K562 (cell line): ENCODE results near the gene ITGA7. TPM values are rescaled to one million over a fixed set of nuclear protein-coding genes. Genes with fewer than 3 reads are reported as not detected.

ENCODE experiments used
- CSDE1 ChIP-seq, 2 experiments: fragments of 450-650 bp; IDR thresholded peaks; 2 replicates each; pipeline ENCODE4 v1.6.1; 2016; ENCODE audit warnings: mild to moderate bottlenecking in 1 of 2
- ZKSCAN1 ChIP-seq: fragments of 150-350 bp; IDR thresholded peaks from 2 replicates; pipeline ENCODE4 v1.6.1; 2016; ENCODE audit warnings: low read depth, low read length
- ZNF263 ChIP-seq: sonication (generic); formaldehyde crosslinking; IDR thresholded peaks from 2 replicates; pipeline ENCODE4 v1.8.0; 2022; ENCODE audit warnings: mild to moderate bottlenecking, missing genetic modification reagents, borderline replicate concordance
- polyA plus RNA-seq, 8 experiments: library from polyadenylated mRNA; depleted of rRNA in 4 of 8; stranded (reverse) in 5 of 8; unstranded in 3 of 8; fragments of >200 nt; fragmentation: Nextera tagmentation in 2 of 8; fragmentation: Illumina TruSeq in 1 of 8; extraction: Ambion mirVana in 2 of 8; extraction: Trizol in 1 of 8; gene quantifications; 2 replicates each; pipeline versions ENCODE4 v1.2.1 to v1.2.3, GENCODE V29; 2011 to 2014; ENCODE audit warnings: inconsistent platforms in 1 of 8, missing spikeins in 1 of 8
- total RNA-seq, 7 experiments: library from RNA; depleted of rRNA in 6 of 7; stranded (reverse); fragments of >200 nt in 6 of 7; fragmentation: Illumina TruSeq in 2 of 7; extraction: Trizol in 2 of 7; gene quantifications; 2 replicates each; pipeline versions ENCODE4 v1.2.1 to v1.2.3, GENCODE V29; 2011 to 2021; ENCODE audit warnings: low replicate concordance in 1 of 7
- TF ChIP-seq, protein P1 (sequence below): fragments of 250-450 bp; sonication (Bioruptor Pico); IDR thresholded peaks from 2 replicates; pipeline ENCODE4 v1.5.0; 2021; ENCODE audit warnings: mild to moderate bottlenecking, moderate library complexity
- TF ChIP-seq, protein P2 (sequence below): fragments of 250-450 bp; sonication (Bioruptor Pico); IDR thresholded peaks from 2 replicates; pipeline ENCODE4 v1.4.0; 2020
- TF ChIP-seq, protein P3 (sequence below), 2 experiments: fragments of 450-650 bp; formaldehyde crosslinking in 1 of 2; IDR thresholded peaks; 2 replicates each; pipeline versions ENCODE4 v1.4.0 to v1.6.1; 2014 to 2020; ENCODE audit warnings: mild to moderate bottlenecking in 2 of 2, borderline replicate concordance in 1 of 2, low read depth in 1 of 2

The ITGA7 gene
- total and polyA plus RNA-seq, 9 of the 15 experiments (the other 6 are each of a cell fraction or from before 2014, with no cell fraction given) = 0.11 to 2.3 (median 0.56) TPM; not detected in 1

DNA sequence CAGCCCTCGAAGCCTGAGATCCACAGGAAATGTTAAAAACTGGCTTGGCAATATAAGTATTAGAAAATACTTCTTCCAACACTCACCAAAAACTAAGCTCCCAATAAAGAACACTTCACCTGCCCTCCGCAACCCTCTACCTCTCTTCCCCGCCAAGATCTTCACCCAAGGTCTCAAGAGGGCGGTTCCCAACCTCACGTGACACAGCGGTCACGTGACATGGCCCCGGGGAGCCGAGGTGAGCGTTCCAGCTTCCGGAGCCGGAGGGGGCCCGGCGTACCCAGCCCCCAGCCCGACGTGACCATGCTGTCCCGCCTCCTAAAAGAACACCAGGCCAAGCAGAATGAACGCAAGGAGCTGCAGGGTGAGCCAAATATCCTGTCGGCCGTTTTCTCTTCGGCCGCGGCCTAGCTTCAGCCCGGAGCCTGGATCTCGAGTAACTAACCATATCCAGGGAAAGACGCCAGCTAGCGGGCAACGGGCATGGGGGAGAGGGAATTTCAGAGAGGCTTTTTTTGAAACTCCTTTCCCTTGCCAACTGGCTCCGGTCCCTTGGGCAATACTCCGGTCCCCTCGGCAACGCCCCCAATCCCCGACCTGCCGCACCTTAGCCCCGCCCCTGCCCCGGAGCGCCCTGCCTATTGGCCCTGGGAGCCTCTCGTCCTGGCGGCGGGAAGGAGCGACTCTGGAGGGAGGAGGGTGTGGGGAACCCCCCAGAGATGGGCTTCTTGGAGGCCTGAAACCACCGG is 8.3 kb upstream of the ITGA7 start, which contains the start of gene BLOC1S1 (continued):
- TF ChIP-seq, protein P1, sequence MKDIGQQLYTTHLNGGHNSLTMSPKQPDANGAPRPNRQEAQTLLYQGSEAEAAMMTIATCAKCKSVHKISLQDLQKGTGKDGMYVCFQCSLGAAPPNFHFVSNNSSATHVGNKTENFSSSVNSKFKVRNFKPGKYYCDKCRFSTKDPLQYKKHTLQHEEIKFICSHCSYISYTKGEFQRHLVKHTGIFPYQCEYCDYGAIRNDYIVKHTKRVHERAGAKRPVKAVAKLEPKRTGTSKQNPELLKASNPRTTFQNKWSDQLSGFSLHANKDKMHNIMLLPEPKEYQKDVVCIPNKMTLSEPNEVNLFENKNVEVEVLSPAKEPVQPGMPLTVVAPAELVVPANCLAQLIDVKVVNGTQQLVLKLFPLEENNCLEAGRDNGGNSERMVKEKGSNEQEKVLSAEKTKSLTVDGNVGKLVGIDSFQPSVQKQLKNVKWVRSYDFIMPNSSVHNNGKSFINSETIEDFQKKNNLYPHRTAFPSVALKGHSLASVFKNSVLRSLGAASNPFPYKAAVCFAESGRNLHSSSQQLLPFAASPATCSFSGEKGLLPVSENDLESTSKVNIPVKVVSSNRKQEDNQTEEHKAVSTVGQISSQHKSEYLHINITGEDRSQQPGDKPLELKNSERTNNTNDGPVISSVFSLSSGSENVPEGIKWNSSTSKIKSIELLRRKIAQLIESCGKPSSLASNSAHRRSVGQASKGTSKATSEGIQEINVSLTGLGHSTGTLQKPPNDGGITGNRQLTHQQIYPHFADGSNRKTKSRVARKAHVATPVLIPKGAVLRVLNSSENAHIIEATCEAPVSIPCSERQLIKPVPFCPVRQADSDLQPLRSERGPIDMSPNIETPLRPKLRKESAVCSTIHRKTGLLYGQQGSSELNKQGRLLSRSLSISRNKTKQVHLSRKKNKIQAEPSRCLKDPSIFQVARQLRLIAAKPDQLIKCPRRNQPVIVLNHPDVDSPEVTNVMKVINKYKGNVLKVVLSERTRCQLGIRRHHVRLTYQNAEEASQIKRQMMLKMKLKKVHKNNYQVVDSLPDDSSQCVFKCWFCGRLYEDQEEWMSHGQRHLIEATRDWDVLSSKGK (CRISPR knock-in tag) = no peak
- TF ChIP-seq, protein P2, sequence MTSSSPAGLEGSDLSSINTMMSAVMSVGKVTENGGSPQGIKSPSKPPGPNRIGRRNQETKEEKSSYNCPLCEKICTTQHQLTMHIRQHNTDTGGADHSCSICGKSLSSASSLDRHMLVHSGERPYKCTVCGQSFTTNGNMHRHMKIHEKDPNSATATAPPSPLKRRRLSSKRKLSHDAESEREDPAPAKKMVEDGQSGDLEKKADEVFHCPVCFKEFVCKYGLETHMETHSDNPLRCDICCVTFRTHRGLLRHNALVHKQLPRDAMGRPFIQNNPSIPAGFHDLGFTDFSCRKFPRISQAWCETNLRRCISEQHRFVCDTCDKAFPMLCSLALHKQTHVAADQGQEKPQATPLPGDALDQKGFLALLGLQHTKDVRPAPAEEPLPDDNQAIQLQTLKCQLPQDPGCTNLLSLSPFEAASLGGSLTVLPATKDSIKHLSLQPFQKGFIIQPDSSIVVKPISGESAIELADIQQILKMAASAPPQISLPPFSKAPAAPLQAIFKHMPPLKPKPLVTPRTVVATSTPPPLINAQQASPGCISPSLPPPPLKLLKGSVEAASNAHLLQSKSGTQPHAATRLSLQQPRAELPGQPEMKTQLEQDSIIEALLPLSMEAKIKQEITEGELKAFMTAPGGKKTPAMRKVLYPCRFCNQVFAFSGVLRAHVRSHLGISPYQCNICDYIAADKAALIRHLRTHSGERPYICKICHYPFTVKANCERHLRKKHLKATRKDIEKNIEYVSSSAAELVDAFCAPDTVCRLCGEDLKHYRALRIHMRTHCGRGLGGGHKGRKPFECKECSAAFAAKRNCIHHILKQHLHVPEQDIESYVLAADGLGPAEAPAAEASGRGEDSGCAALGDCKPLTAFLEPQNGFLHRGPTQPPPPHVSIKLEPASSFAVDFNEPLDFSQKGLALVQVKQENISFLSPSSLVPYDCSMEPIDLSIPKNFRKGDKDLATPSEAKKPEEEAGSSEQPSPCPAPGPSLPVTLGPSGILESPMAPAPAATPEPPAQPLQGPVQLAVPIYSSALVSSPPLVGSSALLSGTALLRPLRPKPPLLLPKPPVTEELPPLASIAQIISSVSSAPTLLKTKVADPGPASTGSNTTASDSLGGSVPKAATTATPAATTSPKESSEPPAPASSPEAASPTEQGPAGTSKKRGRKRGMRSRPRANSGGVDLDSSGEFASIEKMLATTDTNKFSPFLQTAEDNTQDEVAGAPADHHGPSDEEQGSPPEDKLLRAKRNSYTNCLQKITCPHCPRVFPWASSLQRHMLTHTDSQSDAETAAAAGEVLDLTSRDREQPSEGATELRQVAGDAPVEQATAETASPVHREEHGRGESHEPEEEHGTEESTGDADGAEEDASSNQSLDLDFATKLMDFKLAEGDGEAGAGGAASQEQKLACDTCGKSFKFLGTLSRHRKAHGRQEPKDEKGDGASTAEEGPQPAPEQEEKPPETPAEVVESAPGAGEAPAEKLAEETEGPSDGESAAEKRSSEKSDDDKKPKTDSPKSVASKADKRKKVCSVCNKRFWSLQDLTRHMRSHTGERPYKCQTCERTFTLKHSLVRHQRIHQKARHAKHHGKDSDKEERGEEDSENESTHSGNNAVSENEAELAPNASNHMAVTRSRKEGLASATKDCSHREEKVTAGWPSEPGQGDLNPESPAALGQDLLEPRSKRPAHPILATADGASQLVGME (CRISPR knock-in tag) = no peak
- TF ChIP-seq, protein P3, sequence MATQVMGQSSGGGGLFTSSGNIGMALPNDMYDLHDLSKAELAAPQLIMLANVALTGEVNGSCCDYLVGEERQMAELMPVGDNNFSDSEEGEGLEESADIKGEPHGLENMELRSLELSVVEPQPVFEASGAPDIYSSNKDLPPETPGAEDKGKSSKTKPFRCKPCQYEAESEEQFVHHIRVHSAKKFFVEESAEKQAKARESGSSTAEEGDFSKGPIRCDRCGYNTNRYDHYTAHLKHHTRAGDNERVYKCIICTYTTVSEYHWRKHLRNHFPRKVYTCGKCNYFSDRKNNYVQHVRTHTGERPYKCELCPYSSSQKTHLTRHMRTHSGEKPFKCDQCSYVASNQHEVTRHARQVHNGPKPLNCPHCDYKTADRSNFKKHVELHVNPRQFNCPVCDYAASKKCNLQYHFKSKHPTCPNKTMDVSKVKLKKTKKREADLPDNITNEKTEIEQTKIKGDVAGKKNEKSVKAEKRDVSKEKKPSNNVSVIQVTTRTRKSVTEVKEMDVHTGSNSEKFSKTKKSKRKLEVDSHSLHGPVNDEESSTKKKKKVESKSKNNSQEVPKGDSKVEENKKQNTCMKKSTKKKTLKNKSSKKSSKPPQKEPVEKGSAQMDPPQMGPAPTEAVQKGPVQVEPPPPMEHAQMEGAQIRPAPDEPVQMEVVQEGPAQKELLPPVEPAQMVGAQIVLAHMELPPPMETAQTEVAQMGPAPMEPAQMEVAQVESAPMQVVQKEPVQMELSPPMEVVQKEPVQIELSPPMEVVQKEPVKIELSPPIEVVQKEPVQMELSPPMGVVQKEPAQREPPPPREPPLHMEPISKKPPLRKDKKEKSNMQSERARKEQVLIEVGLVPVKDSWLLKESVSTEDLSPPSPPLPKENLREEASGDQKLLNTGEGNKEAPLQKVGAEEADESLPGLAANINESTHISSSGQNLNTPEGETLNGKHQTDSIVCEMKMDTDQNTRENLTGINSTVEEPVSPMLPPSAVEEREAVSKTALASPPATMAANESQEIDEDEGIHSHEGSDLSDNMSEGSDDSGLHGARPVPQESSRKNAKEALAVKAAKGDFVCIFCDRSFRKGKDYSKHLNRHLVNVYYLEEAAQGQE (IDR thresholded peaks at IDR 0.05; ENCODE audit: borderline replicate concordance) = peak; percentile 96
- TF ChIP-seq, protein P3 (CRISPR knock-in tag; IDR thresholded peaks at IDR 0.05; ENCODE audit: low read depth) = 0 out of 2 replicates have a peak, but pooled peaks have one; percentile 24
- TF ChIP-seq ZNF263 (CRISPR knock-in tag) = peak; percentile 35; the same call in 1 of the 2 replicates
- peak; percentile 43; the same call in 1 of the 2 replicates for TF ChIP-seq ZKSCAN1
- TF ChIP-seq CSDE1 (IDR thresholded peaks at IDR 0.05) = no peak
